SK-N-SH (cell line): ENCODE measurements around the gene KCNMB1.

Experiments used
- POLR2AphosphoS5 ChIP-seq: IDR thresholded peaks from 2 replicates; pipeline ENCODE4 v1.6.1; 2012; ENCODE audit warnings: low read depth, low read length
- TF ChIP-seq, protein P1 (sequence below): fragments of 200-600 bp; sonication (generic); IDR thresholded peaks from 2 replicates; pipeline ENCODE4 v1.6.1; 2017; ENCODE audit warnings: antibody characterized with exemption, mild to moderate bottlenecking, moderate library complexity

- no peak for TF ChIP-seq POLR2AphosphoS5
- TF ChIP-seq, protein P1, sequence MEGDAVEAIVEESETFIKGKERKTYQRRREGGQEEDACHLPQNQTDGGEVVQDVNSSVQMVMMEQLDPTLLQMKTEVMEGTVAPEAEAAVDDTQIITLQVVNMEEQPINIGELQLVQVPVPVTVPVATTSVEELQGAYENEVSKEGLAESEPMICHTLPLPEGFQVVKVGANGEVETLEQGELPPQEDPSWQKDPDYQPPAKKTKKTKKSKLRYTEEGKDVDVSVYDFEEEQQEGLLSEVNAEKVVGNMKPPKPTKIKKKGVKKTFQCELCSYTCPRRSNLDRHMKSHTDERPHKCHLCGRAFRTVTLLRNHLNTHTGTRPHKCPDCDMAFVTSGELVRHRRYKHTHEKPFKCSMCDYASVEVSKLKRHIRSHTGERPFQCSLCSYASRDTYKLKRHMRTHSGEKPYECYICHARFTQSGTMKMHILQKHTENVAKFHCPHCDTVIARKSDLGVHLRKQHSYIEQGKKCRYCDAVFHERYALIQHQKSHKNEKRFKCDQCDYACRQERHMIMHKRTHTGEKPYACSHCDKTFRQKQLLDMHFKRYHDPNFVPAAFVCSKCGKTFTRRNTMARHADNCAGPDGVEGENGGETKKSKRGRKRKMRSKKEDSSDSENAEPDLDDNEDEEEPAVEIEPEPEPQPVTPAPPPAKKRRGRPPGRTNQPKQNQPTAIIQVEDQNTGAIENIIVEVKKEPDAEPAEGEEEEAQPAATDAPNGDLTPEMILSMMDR: no peak
Measured at GRCh38 chr5:170375283-170375682, 13.9 kb downstream of the KCNMB1 start.
